Left ventricle myocardium inferior (tissue), 1 donor: ENCODE results near the gene TRIM32. TPM values are rescaled to one million over a fixed set of nuclear protein-coding genes. Genes with fewer than 3 reads are reported as not detected.

Experiments
- DNase-seq: peaks from one replicate; pipeline ENCODE4 v3.0.0-alpha.2; 2020
- H3K27ac ChIP-seq: fragments of 200-600 bp; replicated peaks from 2 replicates; pipeline ENCODE4 v1.8.0; 2021
- H3K27me3 ChIP-seq: fragments of 200-600 bp; 2 replicates; pipeline ENCODE4 v1.8.0; 2021; ENCODE audit warnings: low read depth
- H3K36me3 ChIP-seq: fragments of 200-600 bp; 2 replicates; pipeline ENCODE4 v1.8.0; 2021
- H3K4me1 ChIP-seq: fragments of 200-600 bp; 2 replicates; pipeline ENCODE4 v1.8.0; 2021
- H3K4me3 ChIP-seq: fragments of 200-600 bp; 2 replicates; pipeline ENCODE4 v1.8.0; 2021; ENCODE audit warnings: mild to moderate bottlenecking, moderate library complexity
- H3K9me3 ChIP-seq: fragments of 200-600 bp; replicated peaks from 2 replicates; pipeline ENCODE4 v1.8.0; 2021
- CTCF ChIP-seq: fragments of 200-600 bp; IDR thresholded peaks from 2 replicates; pipeline ENCODE4 v1.8.0; 2021; ENCODE audit warnings: antibody characterized with exemption, mild to moderate bottlenecking, borderline replicate concordance
- intact Hi-C: fragments of 100-400 bp; cut with micrococcal nuclease; formaldehyde crosslinking; loops from one replicate; pipeline ENCODE4 v1.11.0; 2022
- total RNA-seq: library from RNA; stranded (reverse); fragmentation: NEBNext Ultra II Directional; extraction: Animal tissue kit (Norgen Biotek cat#: 25700); gene quantifications from one replicate; pipeline ENCODE4 v1.2.1, GENCODE V29; 2021
- donor health status: DM: no; HTN: yes; CAD: no; lungs with severe emphysema.

The TRIM32 gene
- total RNA-seq, 1 donor from 2014 or later = 14.9 TPM

GRCh38 chr9:116656501-116656971, 30.6 kb upstream of the TRIM32 start:
- Histone ChIP-seq H3K36me3 (no peaks in the 10 kb centered on the region), H3K4me1 (peaks cover 14% of the 10 kb centered on the region), H3K27ac (peak overlapping the region; percentile 60), H3K4me3 (no peak overlapping the region), H3K9me3 (no peaks in the 10 kb centered on the region), H3K27me3 (no peaks in the 10 kb centered on the region)
- intact Hi-C loops = no loop called here
- no peak for TF ChIP-seq CTCF
- DNase-seq = peak; percentile 26

- no peaks in the 10 kb centered on the region for H3K36me3 ChIP-seq
- intact Hi-C loops = no loop called here
- no peak for DNase-seq
- TF ChIP-seq CTCF = no peak
- no peaks in the 10 kb centered on the region for H3K9me3 ChIP-seq
- no peak overlapping the region for H3K4me3 ChIP-seq
- peak overlapping the region; percentile 60 for H3K27ac ChIP-seq
- peaks cover 14% of the 10 kb centered on the region for H3K4me1 ChIP-seq
- H3K27me3 ChIP-seq = no peaks in the 10 kb centered on the region
Observed at GRCh38 chr9:116656977-116657376, 30.1 kb upstream of the TRIM32 start.

GRCh38 chr9:116658265-116658664, 28.8 kb upstream of the TRIM32 start:
- no peaks in the 10 kb centered on the region for H3K27me3 ChIP-seq
- no peak overlapping the region for H3K27ac ChIP-seq
- H3K4me3 ChIP-seq = no peak overlapping the region
- H3K36me3 ChIP-seq = no peaks in the 10 kb centered on the region
- intact Hi-C loops = no loop called here
- no peaks in the 10 kb centered on the region for H3K9me3 ChIP-seq
- TF ChIP-seq CTCF = no peak
- peaks cover 14% of the 10 kb centered on the region for H3K4me1 ChIP-seq
- no peak for DNase-seq

- Histone ChIP-seq H3K4me1 (peaks cover 9% of the 10 kb centered on the region), H3K27me3 (no peaks in the 10 kb centered on the region), H3K27ac (no peak overlapping the region), H3K36me3 (no peaks in the 10 kb centered on the region), H3K9me3 (no peaks in the 10 kb centered on the region), H3K4me3 (no peak overlapping the region)
- peak; percentile 80 for TF ChIP-seq CTCF
- intact Hi-C loops = loop anchor here (5.0 to 10.0 kb wide), 2 partner anchors 496 to 1069 kb away; no protein-coding TSS in a partner anchor
- no peak for DNase-seq
Observed at GRCh38 chr9:116661037-116661954, 25.8 kb upstream of the TRIM32 start.

GRCh38 chr9:116662646-116663310, 24.3 kb upstream of the TRIM32 start:
- intact Hi-C loops = loop anchor here (5.0 to 10.0 kb wide), 2 partner anchors 498 to 1070 kb away; no protein-coding TSS in a partner anchor
- Histone ChIP-seq H3K27me3 (no peaks in the 10 kb centered on the region), H3K27ac (peak overlapping the region; percentile 60), H3K9me3 (no peaks in the 10 kb centered on the region), H3K4me1 (no peaks in the 10 kb centered on the region), H3K4me3 (no peak overlapping the region), H3K36me3 (no peaks in the 10 kb centered on the region)
- no peak for TF ChIP-seq CTCF
- no peak for DNase-seq
